ENCODE data around the gene BMP3.

DNA sequence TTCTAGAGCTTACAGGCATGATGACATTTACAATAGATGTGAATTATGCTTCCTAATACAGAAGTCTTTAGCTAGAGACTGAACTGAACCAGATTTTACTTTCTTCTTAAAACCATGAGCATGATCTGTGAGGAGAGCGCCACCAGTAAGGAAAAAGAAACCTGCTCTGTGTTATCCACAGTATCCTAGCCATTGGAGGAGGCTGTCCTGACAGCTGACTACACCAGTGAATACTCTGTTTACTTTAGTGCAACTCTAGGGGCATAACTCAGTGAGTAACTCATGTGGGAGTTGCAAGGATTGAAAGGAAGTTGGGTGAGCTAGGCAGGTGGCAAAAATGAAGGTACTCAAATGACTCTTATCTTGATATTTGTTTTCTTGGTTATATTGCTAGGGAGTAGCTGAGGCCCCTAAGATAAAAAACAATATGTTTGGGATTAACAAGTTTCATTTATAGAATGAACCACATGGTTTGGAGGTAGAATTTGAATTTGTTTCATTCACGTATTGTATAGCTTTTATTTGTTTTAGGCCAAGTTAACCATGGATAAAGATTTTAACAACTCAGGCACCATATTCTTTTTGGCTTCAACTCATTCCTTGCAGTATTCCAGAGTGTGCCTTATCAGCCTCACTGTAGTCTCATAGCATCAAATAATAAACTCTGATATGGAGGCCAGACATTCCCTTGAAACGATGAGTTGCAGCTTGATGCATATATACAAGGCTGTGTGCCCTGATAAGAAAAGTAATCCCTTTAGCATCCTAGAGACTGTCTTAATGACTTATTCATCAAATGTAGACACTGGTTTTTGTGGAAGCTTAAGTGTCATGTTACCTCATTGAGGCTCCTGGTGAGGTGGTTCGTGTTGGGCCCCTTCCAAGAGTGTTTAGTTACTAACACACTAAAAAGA, 2.5 kb downstream of the BMP3 start:
- no peak for TF ChIP-seq FOXA1 (IDR thresholded peaks at IDR 0.05)
- no peak for TF ChIP-seq HDGF (IDR thresholded peaks at IDR 0.05; ENCODE audit: borderline replicate concordance)
- no peak for TF ChIP-seq SP1 (IDR thresholded peaks at IDR 0.05)
- TF ChIP-seq ARNT (IDR thresholded peaks at IDR 0.05) = no peak
- TF ChIP-seq SUZ12 (IDR thresholded peaks at IDR 0.05) = no peak
- TF ChIP-seq ELF4 (IDR thresholded peaks at IDR 0.05) = no peak
- TF ChIP-seq FOXK2 (IDR thresholded peaks at IDR 0.05) = no peak
- TF ChIP-seq FOXM1 (IDR thresholded peaks at IDR 0.05; ENCODE audit: borderline replicate concordance) = no peak
- TF ChIP-seq NFRKB (IDR thresholded peaks at IDR 0.05) = no peak

Data from HEK293T (cell line).